Activated naive CD4-positive, alpha-beta T cell treated with Interleukin-2 at 50 U/mL for 16 hours (primary cell): ENCODE data around the gene USP19.

Experiments
- DNase-seq: peaks from one replicate; pipeline ENCODE4 v3.0.0-alpha.2; 2020

Gene USP19

GRCh38 chr3:49120438-49121131, at the start of gene USP19:
Gene USP19, minus strand, starts transcription at chr3:49120823. Its CDS starts 1,678 bp downstream, at chr3:49119145.
- DNase-seq: peak; percentile 95

GRCh38 chr3:49166752-49167556, 46.3 kb upstream of the USP19 start:
- DNase-seq: no peak

- peak; percentile 81 for DNase-seq
These were observed 45.4 kb upstream of the USP19 start, which contains the start of gene CCDC71 for GRCh38 chr3:49165771-49166751. Gene CCDC71, minus strand, starts transcription at chr3:49166331. Its CDS starts 2,123 bp downstream, at chr3:49164208.

GRCh38 chr3:49164983-49165720, 44.5 kb upstream of the USP19 start:
- no peak for DNase-seq

GRCh38 chr3:49163609-49164008, 43.0 kb upstream of the USP19 start:
- DNase-seq: no peak

- DNase-seq: no peak
These were observed 42.3 kb upstream of the USP19 start for GRCh38 chr3:49162751-49163419.

- DNase-seq: no peak
These were observed 41.3 kb upstream of the USP19 start for GRCh38 chr3:49161808-49162530.

- no peak for DNase-seq
These were observed 40.6 kb upstream of the USP19 start for GRCh38 chr3:49161197-49161596.

- DNase-seq: no peak
These were observed 38.2 kb upstream of the USP19 start for GRCh38 chr3:49158792-49159191.

GRCh38 chr3:49158103-49158709, 37.6 kb upstream of the USP19 start:
- peak; percentile 62 for DNase-seq

- no peak for DNase-seq
These were observed 36.7 kb upstream of the USP19 start for GRCh38 chr3:49157289-49157688.

- DNase-seq: no peak
These were observed 32.8 kb upstream of the USP19 start for GRCh38 chr3:49153349-49153912.

- DNase-seq: no peak
These were observed 31.0 kb upstream of the USP19 start for GRCh38 chr3:49151610-49152009.

GRCh38 chr3:49148159-49148558, 27.5 kb upstream of the USP19 start:
- no peak for DNase-seq

- DNase-seq: no peak
These were observed 19.5 kb upstream of the USP19 start for GRCh38 chr3:49140080-49140479.

GRCh38 chr3:49135499-49135898, 14.9 kb upstream of the USP19 start:
- DNase-seq: no peak

- no peak for DNase-seq
These were observed 14.0 kb upstream of the USP19 start for GRCh38 chr3:49134471-49135265.

- DNase-seq: no peak
These were observed 12.8 kb upstream of the USP19 start for GRCh38 chr3:49133226-49133951.
